GM19463 (cell line): ENCODE results near the gene MOXD1.

Source experiments
- ATAC-seq: cut with Tn5 transposase; IDR thresholded peaks from one replicate; pipeline ENCODE4 v1.9.1; 2021; ENCODE audit warnings: mild to moderate bottlenecking, moderate library complexity; ENCODE audit not compliant: unreplicated experiment

The MOXD1 gene

GRCh38 chr6:132400883-132401617, at the start of gene MOXD1:
Gene MOXD1 (minus strand): TSS chr6:132401475. CDS start chr6:132401426, 49 bp downstream.
- peak; percentile 50 for ATAC-seq

DNA sequence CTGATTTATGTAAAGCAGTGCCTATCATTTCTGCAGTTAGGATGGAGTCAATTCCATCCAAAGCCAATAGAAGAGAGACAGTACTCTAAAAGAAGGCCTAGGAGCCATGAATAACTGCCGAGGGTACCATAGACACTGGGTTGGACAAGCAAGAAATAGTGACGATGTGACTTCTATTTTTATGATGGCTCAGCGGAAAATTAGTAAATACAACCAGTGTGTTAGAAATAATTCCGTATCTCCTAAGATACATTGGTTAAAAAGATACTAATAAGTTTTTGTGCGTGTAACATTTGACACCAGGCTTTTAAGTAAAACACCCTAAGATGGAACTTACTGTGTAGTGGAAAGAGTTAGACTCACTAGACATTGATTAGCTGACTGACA, 45.6 kb upstream of the MOXD1 start:
- ATAC-seq, result no peak

- no peak for ATAC-seq
Measured at GRCh38 chr6:132446141-132446854, 45.0 kb upstream of the MOXD1 start.

- ATAC-seq, result no peak
Measured at GRCh38 chr6:132445201-132445951, 44.1 kb upstream of the MOXD1 start.

GRCh38 chr6:132443206-132443605, 41.9 kb upstream of the MOXD1 start:
- ATAC-seq, result no peak

GRCh38 chr6:132430110-132430509, 28.8 kb upstream of the MOXD1 start:
- ATAC-seq, result no peak

DNA sequence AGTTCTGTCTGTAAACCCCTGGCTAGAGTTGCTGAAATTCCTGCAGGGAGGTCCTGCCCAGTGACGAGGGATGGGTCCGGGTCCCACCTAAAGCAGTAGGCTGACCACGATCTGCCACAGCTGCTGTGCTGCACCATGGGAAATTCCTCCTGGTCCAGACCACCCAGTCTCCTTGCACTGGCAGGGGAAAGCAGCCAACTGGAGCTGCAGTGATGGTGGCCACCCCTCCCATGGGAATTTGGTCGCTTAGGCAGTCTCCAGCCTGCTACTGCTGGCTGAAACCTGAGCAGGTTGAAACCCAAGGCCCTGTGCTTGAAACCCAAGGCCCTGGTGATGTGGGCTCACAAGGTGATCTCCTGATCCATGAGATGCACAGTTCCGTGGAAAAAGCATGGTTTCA, 23.9 kb upstream of the MOXD1 start:
- ATAC-seq, result no peak

DNA sequence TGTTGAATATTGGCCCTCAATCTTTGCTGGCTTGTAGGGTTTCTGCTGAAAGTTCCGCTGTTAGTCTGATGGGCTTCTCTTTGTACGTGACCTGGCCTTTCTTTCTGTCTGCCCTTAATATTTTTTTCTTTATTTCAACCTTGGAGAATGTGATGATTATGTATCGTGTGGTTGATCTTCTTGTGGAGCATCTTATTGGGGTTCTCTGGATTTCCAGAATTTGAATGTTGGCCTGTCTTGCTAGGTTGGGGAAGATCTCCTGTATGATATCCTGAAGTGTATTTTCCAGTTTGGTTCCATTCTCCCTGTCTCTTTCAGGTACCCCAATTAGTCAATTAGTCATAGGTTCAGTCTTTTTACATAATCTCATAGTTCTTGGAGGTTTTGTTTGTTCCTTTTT, 22.6 kb upstream of the MOXD1 start:
- ATAC-seq, result no peak

- no peak for ATAC-seq
Measured at GRCh38 chr6:132418235-132418965, 17.1 kb upstream of the MOXD1 start.

DNA sequence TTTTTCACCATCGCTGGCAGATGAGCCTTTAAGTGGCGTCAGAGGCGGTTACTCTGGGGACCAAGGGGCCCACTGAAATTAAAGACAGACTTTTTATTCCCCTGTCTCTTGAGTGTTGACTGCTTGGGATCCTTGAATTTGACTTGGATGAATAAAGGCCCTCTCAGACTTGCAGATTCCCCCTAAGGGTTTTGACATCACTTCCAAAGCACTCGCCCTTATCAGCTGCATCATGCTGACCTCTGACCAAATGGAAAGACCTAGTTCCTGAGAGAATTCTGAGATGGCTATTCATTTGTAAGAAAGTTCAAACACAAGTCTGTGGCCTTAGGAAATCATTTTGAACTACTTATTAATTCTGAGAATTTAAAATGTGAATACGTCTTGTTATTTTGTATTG, 13.5 kb upstream of the MOXD1 start:
- no peak for ATAC-seq

- ATAC-seq, result no peak
Measured at GRCh38 chr6:132414322-132414721, 13.0 kb upstream of the MOXD1 start.

GRCh38 chr6:132413499-132413802, 12.2 kb upstream of the MOXD1 start:
- ATAC-seq, result no peak

DNA sequence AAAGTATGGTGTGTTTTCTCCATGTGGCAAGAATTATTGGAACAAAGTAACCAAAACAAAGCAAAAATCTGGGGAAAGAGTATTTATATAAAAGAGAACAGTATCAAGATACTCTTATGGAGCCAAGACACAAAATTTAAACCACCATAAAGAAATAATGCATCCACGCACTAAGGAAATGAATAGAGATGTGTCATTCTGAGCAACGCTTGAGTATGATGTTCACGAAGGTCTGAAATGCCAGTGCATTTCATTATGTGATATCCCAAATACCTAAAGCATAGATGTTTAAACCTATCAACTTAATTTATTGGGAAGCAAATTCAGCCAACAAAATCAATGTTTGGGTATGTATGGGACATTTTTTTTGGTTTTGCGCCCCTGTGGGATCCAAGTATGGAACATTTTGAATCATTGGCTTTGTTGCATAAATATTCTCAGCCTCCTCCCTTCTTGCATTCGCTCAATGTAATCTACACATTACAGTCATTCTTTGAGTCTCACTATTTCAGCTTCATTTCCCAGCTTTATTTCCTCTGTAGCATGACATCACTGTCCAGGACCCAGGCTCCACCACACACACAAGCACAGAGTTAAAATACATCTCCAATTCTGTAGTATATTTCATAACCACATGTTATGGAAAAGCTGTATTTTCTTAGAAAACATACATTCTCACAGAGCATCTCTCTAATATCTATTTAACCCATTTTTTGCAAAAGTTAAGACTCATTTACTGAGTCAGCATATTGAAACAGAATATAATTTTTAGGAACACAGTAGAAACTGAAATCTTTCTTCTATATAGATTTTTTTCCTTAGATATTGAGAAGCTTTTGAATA, 11.6 kb upstream of the MOXD1 start:
- ATAC-seq, result no peak

DNA sequence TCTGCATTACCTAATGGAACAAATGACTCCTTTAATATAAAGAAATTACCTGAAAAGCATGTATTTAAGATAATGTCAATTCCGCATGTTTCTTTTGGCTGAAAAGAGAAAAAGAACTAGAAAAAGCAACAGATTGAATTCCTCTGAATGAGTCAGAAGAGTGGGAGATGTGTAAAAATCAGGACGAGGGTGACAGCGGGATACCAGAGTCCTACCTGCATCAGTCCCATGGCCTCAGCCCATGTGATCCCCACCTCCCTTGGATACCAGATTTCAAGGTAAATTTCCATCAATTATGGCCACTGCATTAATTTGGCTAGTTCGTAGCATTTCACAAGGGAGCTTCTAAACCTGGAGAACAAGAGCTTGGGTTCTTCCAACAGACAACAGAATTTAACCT, 10.0 kb upstream of the MOXD1 start:
- no peak for ATAC-seq

GRCh38 chr6:132410830-132411229, 9.6 kb upstream of the MOXD1 start:
- no peak for ATAC-seq

DNA sequence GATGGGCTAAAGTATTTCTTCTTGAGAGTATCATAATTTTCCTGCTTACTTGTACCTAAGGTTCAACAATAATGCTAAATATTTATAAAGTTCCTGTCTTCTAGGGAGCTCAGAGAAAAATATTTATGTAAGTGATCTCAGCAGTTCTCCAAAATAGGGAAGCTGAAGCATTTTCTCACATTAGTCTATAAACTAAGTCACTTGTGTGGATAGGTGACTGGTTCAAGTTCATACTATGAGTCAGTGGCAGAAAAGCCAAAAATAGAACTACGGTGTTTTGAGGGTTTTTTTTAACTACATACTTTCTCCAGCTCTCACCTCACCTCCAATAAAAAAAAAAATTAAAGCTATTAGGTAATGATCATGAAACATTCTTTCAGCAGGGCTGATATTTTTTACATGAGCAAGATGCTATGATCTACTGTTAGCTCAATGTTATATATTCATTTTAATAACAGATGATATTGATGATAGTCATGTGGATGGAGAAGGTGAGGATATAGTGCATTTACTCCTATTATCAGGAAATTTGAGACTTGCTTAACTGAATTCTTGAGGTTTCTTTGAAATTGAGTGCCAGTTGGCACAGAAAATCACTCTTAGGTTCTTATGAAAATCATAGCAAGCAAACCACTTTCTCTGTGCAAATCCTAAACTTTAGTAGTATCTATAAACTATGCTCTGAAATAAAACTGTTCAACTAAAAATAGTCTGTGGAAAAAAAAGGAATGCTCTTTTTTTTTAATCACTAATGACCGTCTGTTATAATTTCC, 4.1 kb upstream of the MOXD1 start:
- ATAC-seq, result no peak

DNA sequence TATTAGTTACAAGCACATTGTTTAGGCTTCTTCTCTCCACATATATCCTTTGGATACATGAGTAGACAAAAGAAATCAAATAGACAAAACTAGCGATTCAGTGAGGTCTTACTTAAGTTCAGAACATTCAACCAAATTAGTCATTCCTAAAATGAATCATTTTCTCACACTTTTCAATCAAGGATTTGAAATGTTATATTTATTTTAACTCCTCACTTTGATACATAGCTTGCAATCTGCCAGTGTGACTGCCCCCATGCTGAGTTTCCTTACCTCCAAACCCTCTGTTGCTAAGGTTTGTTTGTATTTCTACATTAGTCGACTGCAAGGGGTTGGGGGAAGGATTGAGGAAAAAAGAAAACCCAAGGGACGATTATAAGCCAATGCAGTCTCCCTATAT, 3.5 kb upstream of the MOXD1 start:
- ATAC-seq, result no peak

DNA sequence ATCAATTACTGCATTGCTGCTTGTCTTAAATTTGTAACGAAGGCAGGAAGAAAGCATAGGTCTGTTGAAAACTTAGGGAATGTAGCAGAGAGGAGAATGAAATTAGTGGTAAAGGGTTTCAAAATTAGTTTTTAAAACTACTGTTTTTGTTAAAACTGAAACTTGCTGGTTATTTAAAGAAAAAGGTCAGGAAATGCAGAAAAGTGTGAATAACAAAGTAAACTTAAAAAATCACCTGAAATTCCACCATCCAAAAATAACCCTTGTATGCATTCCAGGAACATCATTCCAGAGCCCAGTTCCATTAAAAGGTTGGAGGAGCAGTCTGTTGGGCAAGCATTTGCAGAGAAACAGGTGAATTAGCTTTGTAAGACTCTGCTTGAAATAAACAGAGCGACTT, 3.1 kb upstream of the MOXD1 start:
- ATAC-seq, result no peak

GRCh38 chr6:132401618-132402285, 477 bp upstream of the MOXD1 start:
- no peak for ATAC-seq
